GM18502 (cell line): ENCODE data around the gene SAMD8.

Experiments
- ATAC-seq: cut with Tn5 transposase; IDR thresholded peaks from one replicate; pipeline ENCODE4 v1.9.1; 2021; ENCODE audit warnings: mild to moderate bottlenecking; ENCODE audit not compliant: unreplicated experiment, poor library complexity

Gene SAMD8

GRCh38 chr10:75083972-75084833, 27.3 kb upstream of the SAMD8 start:
- no peak for ATAC-seq

DNA sequence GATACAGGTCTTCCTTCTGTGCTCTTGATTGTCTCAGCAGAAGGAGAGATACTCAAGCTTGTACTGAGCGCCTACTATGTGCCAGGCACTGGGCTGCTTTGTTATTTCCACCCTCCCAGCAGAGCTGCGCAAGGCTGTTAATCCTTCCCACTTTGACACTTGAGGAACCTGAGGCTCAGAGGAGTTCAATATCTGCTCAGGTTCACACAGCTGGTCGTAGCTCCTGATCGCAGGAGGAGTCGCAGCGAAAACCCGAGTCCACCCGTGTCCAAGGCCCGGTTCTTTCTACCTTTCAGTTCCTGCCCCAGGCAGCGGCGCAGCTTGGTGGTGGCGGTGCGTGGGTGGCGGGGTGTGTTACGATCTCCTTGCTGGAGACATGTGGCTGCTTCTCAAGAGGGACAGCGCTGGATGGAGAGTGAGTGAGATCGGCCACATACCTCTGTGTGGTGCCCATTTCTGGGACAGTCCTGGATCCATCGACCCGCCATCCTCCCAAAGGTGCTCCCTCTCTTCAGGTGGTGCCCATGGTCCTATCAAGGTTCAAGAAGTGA, 26.5 kb upstream of the SAMD8 start:
- no peak for ATAC-seq

DNA sequence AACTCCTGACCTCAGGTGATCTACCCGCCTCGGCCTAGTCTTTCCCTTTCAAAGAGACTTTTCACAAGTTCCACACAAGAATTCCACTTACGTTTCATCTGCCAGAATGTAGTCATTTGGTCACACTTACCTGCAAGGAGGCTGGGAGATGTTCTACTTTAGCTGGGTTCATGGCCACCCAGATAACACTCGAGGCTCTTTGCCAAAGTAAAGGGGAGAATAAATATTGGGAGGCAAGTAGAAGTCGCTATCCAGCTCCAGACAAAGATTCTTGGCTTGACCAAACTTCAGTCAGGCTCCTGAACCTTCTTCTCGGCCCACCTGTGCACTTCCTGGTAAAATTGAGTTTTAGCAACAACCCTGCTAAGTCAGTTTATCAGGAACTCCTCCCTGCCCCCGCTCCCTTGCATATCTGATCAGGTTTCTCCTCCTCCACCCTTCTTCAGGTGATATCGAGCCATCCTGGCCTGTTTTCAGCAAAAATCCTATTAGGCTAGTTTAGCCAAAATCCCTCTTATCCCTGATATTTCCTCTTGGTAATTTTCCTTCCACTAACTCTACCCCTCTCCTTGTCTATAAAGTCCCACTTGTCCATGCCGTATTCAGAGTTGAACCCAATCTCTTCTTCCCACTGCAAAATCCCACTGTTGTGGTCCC, 25.1 kb upstream of the SAMD8 start:
- no peak for ATAC-seq

- no peak for ATAC-seq
These were observed 22.8 kb upstream of the SAMD8 start for GRCh38 chr10:75088640-75089039.

DNA sequence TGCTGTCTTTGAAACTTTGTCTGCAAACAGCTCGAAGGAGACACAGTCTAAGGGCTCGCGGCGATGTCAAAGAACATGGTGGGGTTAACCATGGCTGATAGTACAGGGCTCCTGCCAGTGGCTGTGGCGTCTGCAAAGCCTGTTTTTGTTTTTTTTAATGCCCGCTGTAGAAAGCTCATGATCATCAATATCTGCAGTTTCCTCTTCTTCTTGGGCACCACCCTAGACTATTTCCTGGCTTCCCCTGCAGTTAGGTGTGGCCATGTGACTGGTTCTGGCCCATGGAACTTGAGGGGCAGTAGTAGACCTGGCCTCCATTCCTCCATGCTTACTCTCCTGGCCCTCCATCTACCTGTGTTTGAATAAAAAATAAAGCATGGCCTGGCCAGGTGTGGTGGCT, 21.8 kb upstream of the SAMD8 start:
- ATAC-seq, result no peak

- no peak for ATAC-seq
These were observed 20.3 kb upstream of the SAMD8 start for GRCh38 chr10:75091146-75091545.

DNA sequence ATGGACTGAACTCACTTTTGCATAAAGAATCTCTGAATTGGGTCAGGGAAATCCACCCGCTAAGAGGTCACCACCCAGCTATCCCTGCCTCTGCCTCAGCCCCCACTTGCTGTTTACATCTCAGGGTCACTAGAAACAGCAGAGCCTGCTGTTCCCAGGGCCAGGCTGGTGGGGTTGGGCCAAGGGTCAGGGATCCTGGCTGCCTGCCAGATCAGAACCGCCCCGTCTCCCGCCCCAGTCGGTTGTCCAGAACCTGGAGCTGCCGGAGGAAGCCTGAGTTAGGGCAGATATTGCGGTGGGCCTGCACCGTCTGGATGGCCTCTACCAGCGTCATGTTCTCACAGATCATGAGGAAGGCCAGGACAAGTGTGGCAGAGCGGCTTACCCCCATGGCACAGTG, 17.0 kb upstream of the SAMD8 start:
- ATAC-seq, result no peak

DNA sequence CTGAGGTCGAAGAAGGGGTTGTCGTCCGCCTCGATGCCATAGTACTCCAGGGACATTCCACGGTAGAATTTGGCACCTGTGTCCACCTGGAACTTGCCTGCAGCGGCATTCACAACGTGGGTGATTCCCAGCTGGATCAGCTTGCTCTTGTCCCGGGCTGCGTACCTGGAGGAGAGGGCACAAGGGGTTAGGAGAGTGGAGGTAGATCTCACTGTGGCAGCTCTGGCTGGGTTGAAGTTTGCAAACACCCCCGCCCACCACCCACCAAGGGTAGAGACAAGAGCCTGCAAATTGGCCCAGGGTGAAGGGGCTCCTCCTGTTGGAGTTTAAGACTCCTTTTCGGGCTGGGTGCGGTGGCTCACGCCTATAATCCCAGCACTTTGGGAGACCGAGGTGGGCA, 15.8 kb upstream of the SAMD8 start:
- no peak for ATAC-seq

DNA sequence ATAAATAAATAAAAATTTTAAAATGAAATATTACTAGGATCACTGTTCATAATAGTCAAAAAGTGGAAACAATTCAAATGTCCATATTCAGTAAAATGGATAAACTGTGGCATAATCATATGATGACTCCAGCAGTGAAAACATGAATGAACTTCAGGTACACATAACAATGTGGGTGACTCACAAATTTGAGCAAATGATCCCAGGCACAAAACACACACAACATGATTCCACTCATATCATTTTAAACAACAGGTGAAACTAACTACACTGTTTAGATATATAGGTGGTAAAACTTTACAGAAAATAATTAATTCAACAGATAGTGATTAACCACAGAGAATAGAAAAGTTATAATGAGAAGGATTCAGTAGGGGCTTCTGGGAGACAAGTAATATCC, 14.7 kb upstream of the SAMD8 start:
- no peak for ATAC-seq

- ATAC-seq, result no peak
These were observed 13.7 kb upstream of the SAMD8 start for GRCh38 chr10:75097666-75098285.

DNA sequence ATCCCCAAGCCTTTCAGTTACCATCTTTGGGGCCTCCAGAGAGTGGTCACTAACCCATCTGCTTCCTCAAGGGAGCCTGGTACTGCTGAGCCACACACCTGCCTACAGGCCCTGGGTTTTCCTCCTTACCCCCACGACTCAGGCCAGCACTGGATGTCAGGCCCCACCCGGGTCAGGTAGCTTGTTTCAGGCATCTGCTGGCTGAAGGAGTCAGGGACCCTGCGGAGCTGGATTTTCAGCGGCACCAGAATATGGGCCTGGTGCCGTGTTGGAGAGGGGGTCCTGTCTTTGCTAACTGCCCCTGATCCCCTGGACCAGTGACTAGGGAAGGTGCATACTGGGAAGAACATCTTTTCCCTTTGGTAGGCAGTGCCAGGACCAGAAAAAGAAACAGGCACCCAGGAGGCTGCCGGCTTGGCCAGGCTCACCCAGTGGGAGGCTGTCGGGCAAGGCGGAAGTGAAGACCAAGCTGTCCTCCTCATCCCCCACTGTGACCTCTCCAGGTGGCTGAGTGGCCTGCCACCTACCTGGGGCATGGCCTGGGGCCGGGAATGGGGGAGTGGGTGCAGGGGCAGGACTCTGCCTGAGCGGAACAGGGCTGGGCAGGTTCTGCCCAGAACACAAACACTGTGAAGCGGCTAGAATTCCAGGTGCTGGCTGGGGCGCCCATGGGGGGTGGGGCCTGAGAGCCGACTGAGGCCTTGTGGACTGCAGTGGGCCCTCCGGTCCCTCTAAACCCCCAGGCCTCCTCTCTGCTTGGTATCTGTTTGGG, 12.4 kb upstream of the SAMD8 start:
- ATAC-seq, result no peak

GRCh38 chr10:75099952-75100763, 11.3 kb upstream of the SAMD8 start:
- peak; percentile 76 for ATAC-seq

GRCh38 chr10:75100764-75101291, 10.6 kb upstream of the SAMD8 start:
- ATAC-seq, result no peak

DNA sequence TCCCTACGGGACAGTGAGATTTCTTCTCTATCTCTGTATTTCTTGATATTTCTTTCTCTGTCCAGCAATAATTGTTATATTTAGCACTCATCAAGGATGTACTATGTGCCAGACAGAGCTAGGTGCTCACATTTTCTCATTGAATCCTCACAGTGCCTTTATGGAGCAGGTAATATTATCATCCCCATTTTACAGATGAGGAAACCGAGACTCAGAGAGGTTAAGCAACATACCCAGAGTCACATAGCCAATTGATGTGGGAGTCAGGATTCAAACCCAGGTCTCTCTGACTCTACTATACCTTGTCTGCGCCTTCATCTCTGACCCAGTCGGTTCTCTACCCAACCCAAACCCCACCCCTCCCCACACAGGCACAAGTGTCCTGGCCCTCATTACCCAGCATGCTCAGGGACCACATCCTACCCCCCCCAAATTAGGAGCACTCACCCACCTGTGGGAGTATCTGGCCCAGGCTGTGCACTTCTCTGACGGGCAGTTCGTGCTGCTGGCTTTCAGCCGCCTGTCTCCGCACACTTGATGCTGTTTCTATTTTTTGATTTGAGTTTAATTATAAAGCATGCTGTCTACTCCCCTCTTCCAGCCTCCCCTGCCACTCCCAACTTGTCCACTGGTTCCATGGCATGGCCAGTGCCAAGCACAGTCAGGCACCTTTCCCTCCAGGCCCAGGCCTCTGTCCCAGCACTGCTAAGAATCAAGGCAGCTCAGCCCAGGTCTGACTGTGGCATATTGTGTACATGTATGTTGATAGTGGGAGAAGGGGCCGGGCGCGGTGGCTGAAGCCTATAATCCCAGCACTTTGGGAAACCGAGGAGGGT, 9.8 kb upstream of the SAMD8 start:
- no peak for ATAC-seq

DNA sequence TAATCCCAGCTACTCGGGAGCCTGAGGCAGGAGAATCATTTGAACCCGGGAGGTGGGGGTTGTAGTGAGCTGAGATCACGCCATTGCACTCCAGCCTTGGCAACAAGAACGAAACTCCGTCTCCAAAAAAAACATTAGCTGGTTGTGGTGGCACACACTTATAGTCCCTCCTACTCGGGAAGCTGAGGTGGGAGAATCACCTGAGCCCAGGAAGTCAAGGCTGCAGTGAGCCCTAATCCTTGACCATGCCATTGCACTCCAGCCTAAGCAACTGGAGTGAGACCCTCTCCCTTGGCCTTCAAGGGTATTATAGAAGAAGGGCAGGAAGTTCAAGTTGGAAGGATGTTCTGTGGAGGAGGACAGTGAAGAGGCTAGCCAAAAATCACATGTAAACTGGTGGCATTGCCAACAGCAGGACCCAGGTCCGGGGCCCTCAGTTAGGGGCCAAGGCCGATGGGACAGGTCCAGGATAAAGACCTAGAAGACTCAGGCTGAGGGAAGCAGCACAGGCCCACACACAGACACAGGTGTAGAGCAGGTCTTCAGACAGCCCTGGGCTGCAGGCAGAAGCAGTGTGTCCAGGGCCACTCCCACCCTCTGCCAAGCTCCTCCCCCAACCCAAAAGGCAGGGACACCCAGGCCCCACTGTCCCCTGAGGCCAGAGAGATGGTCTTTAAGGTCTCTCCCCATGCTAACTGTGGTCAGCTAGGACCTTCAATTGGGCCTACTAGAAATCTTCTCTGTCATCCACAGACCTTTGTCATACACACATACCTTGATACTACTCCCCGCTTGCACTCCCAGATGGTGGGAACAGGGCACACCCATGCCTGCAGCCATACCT, 8.4 kb upstream of the SAMD8 start:
- no peak for ATAC-seq

DNA sequence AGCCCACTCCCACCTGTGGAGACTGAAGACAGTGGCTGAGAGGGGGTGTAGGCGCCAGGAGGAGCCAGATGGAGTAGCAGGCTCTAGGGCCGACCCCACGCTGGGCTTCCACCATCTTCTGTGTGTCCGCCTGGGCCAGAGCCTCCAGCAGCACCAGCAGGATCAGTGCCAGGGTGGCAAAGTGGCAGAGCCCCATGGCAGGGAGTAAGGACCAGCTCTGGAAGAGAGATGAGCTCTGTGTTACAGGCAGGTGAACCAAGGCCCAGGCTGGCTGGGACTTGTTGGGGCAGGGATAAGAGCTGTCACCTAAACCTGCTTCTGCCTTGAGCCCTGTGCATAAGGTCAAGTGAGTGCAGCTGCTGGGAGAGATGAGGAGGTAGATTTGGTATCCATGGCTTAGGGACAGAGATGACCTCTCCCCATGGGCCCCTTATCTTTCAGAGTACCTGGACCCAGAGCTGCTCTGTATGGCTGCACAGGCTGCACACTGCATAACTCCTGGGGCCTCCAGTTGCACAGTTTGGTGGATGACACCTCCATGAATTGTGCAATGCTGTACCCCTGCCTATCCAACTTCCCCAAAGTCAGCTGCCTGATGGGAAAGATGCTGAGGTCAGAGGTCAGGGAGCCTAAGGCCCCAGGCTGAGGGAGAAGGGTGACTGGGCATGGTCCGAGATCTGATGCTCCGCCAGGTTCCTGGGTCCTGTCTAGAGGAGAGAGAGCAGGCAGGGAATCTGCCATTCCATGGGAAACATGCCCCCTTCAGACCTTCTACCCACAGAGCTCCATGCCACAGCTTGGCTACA, 7.4 kb upstream of the SAMD8 start:
- no peak for ATAC-seq

GRCh38 chr10:75104842-75105241, 6.6 kb upstream of the SAMD8 start:
- no peak for ATAC-seq
